NCI-H128 (cell line): ENCODE measurements around the gene RCSD1.

Experiments
- DNase-seq: peaks from one replicate; lab custom pipeline; 2025; ENCODE audit not compliant: unreplicated experiment; lab: John Stamatoyannopoulos, UW

RCSD1 gene

GRCh38 chr1:167683641-167684502 is 53.8 kb downstream of the RCSD1 start:
- no peak for DNase-seq

DNA sequence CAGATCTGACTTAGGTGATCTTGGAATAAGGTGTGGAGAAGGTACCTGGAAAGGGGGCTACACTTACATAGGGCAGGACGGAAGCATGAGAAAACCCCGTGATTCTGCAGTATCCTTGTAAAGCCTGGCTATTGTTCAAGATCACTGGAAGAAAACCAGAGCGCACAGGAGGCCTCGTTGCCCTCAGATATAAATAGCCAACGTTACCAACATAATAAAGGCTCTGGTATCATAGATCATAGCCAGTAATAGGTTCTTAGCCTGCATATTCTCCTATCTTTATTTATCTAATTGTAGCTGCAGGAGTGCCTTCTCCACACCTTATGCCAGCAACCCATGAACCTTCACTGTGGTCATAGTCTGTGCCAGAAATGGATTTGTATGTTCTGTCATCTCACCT is 55.8 kb downstream of the RCSD1 start:
- no peak for DNase-seq

DNA sequence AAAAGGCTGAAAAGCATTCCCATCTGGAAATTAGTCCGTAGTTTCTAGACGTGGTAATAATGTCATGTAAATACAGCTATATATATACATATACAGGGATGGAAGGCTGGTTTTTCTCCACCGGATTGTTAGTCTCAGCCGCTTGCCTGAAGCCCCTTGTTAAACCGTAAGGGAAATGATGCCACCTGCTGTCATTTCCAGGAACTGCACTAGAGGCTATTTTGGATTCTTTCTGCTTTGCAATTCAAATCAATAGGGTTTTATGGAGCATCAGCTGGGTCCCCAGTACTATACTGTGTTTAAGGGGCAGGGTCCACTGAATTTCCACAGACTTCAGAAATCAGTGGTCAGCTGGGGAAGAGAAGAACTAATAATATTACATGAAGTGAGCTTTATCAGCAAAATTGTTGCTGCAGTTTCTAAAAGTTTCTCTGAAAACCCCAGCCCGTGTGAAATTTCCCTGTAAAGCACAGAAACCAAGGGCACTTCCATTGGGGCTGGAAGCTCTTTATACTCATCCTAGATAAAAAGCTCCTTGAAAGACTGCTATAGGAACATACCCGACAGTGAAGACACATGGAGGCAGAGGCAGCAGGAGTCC is 58.0 kb downstream of the RCSD1 start:
- DNase-seq, result peak; percentile 68

- DNase-seq, result no peak
These were observed 59.5 kb downstream of the RCSD1 start for GRCh38 chr1:167689567-167689920.

GRCh38 chr1:167690053-167690452 is 60.0 kb downstream of the RCSD1 start:
- no peak for DNase-seq

GRCh38 chr1:167693425-167694045 is 63.5 kb downstream of the RCSD1 start:
- no peak for DNase-seq

DNA sequence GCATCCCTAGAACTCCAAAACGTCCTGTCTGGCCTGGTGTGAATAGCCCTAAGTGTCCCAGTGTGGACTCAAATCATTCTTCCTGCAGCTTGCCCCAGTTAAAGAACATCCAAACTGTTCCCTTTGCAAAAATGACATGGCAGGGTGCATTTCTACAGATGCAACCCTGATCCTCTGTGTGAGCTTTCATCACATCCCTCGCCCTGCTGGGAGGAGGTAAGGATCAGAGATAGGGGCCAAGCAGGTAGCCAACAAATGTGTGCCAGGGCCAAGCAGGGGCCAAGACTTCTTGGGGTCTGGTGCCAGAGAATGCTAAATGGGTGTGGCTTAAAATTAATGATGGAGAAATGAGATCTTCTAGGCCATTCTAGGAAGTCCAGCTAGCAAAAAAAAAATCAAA is 64.7 kb downstream of the RCSD1 start:
- no peak for DNase-seq

GRCh38 chr1:167695147-167695546 is 65.1 kb downstream of the RCSD1 start:
- no peak for DNase-seq

DNA sequence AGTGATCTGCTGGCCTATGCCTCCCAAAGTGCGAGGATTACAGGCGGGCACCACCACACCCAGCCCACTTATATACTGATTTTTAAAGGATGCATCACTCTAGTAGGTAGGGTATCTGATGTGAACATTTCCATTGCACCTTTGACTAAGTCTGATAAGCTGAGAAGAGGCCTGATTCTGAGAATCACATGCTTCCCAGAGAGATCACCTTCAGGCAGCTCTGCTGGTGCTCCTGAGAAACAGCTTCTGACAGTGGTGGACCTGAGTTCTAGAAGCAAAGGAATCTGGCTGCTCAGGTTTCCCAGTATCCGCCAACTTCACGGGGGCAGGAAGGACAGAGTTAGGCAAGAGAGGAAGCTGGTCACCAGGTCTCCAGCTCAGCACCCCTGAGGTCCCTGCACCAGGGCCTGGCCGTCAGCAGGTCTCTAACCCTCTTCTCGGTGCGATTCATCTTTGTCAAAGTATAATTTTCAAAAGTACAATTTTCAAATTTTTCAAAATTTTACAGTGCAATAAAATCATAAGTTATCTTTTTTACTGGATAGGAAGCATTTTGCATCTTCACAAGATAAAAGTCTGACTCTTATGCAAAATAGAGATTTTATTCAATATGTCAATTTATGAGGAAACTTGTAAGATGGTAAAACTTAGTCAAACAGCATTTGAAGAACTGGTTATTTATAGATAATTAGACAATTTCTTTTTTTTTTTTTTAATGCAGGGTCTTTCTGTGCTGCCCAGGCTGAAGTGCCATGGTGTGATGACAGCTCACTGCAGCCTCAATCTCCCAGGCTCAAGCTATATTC is 65.9 kb downstream of the RCSD1 start:
- no peak for DNase-seq

GRCh38 chr1:167697667-167698141 is 67.7 kb downstream of the RCSD1 start:
- no peak for DNase-seq

DNA sequence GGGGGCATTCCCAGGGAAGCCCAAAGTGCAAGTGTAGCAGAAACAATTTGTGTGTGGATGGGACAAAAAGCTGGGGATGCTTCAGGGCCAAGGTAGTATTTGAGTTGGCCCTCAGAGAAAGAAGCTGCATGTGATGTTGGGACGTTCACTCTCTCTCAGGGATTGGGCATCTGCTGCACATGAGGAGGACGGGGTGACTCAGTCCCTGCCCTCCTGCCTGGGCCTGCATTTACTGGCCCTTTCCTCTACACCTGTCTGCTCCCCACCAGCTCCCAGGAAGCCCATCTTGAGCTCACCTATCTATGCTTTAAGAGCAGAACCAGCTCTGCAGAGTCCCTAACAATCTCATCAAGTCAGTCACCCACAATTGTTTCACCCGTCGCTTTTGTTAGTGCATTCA is 68.3 kb downstream of the RCSD1 start:
- DNase-seq, result no peak

DNA sequence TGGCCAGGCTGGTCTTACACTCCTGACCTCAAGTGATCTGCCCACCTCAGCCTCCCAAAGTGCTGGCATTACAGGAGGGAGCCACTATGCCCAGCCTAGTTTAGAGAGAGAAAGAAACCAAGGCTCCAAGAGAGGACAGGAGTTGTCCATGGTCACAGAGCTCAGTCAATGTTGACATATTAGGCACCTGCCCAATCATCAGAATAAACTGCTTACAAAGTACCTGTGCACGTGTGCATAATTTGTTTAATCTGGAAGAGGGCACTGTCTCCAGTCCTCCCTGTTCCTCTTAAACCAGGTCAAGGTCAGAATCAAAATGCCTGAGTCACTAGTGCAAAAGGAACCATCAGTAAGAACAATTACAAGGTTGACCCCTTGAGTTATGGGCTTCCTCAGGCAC is 71.5 kb downstream of the RCSD1 start:
- no peak for DNase-seq

DNA sequence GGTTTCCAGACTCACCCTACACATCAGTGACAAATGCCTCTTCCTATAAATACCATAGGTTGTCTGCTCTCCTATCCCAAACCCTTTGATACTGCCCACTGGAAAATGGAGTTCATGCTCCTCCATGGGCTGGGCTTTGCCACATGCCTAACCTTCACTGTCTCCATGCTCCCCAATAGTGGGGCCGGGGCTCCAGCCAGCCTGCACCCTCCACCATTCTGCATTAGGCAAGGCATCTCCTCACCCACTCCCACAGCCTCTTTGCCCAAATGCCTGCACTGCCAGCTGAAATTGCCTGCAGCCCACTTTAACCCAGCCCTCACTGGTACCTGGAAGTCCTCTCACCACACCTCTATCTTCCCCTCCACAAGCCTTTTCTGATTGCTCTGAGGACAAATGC is 73.5 kb downstream of the RCSD1 start:
- no peak for DNase-seq

- no peak for DNase-seq
These were observed 74.7 kb downstream of the RCSD1 start for GRCh38 chr1:167704715-167705114.

DNA sequence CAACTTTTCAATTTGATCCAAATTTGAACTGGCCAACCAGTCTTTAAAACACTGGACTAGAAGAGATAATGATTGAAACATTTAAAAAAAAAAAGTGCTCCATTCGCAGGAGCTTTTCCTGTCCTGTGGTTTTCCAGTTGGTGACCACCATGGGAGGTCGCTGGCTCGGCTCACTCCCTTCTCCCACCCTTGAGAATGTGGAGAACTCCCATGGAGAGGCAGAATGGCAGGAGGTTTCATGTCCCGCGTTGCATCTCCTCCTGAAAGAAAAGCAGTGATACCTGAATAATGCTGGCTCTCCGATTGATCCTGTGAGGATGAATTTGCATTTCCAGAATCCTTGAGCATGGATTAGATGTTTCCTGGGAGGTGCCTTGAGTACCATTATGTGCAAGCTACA is 75.2 kb downstream of the RCSD1 start:
- DNase-seq, result no peak

DNA sequence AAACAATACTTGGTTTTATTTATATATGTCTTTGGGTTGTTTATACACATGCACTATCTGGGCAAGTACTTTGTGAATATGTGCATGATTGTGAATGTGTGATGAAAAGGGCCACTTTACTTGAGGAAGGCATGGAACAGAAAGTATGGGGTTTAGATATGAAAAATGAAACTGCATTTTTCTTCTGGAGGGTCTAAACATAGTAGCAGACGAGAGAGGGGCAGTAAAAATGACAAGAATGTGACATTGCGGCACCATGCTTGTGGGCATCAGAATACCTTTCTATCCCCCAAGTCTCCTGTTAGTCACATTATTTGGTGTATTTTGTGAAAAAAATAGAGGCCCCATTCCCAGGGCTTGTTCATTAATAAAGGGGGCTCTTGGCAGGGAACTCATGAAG is 76.3 kb downstream of the RCSD1 start:
- no peak for DNase-seq

GRCh38 chr1:167706931-167707877 is 77.2 kb downstream of the RCSD1 start:
- no peak for DNase-seq

- no peak for DNase-seq
These were observed 77.9 kb downstream of the RCSD1 start for GRCh38 chr1:167707942-167708341.

DNA sequence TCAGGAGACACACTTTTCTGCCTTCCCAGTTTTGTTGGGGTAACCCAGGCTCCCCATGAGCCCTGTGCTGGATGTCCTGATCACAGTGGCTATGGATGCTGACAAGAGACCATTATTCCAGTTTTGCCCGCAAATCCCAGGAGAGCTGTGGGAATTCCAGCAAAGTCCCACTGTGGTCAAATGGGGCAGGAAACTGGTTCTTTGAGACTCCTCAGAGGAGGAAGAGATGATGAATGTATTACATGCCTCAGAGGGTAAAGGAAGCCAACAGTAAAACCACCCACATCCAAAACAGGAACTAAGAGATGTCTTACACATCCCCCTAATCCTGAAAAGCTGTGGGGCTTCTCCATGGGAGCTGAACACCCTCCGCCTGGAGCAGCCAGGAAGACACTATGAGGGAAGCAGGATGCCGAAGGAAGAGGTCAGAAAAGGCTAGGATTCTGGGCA is 78.9 kb downstream of the RCSD1 start:
- DNase-seq, result no peak

DNA sequence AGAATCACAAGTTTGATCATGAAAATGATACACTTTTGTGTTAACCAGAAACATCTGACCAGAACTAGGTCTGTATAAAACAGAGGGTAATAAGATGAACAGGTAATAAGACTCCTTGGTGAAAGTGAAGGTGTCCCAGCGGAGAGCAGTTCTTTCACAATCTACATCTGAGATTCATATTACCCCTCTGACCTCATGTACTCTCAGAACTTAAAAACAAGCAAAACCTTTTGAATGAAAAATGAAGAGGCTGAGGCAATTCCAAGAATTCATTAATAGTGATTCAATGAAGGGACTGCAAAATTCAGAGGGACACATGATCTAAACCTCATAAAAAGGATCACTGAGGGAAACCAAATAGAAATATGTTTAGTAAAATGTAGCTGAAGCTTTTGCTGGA is 80.8 kb downstream of the RCSD1 start:
- DNase-seq, result no peak
